Tibial artery (tissue), 4 donors: ENCODE data around the gene DNMT3A.

Experiments used
- DNase-seq, 2 donors: peaks; one replicate each; pipeline ENCODE4 v3.0.0-alpha.2; 2019
- H3K27ac ChIP-seq, 2 donors: fragments of 200-600 bp; sonication (generic) in 1 of 2; 1 replicate in 1 of 2; 2 replicates in 1 of 2; pipeline ENCODE4 v1.5.1; 2018 to 2019; ENCODE audit warnings: mild to moderate bottlenecking in 1 of 2
- H3K27me3 ChIP-seq, 2 donors: fragments of 200-600 bp; sonication (generic) in 1 of 2; one replicate each; pipeline versions ENCODE4 v1.5.1 to v1.6.0; 2016 to 2019
- H3K36me3 ChIP-seq, 3 donors: fragments of 200-600 bp; sonication (generic) in 2 of 3; one replicate each; pipeline ENCODE4 v1.5.1; 2016 to 2019; ENCODE audit warnings: mild to moderate bottlenecking in 2 of 3
- H3K4me1 ChIP-seq, 4 donors: fragments of 200-600 bp; sonication (generic) in 2 of 4; 1 replicate in 3 of 4; 2 replicates in 1 of 4; pipeline ENCODE4 v1.5.1; 2016 to 2019
- H3K4me3 ChIP-seq, 2 donors: fragments of 200-600 bp; sonication (generic) in 1 of 2; 1 replicate in 1 of 2; 2 replicates in 1 of 2; pipeline ENCODE4 v1.5.1; 2018 to 2019; ENCODE audit warnings: mild to moderate bottlenecking in 2 of 2
- H3K9me3 ChIP-seq, 3 donors: fragments of 200-600 bp; sonication (generic) in 1 of 3; one replicate each; pipeline ENCODE4 v1.5.1; 2016 to 2019
- CTCF ChIP-seq, 2 experiments: fragments of 200-600 bp in 1 of 2; fragments of 450-650 bp in 1 of 2; IDR thresholded peaks; one replicate each; pipeline ENCODE4 v1.5.1; 2017 to 2019; ENCODE audit warnings: antibody characterized with exemption in 2 of 2, mild to moderate bottlenecking in 1 of 2, moderate library complexity in 1 of 2
- intact Hi-C: fragments of 100-400 bp; cut with DNase I; formaldehyde crosslinking; loops from one replicate; pipeline ENCODE4 v1.15.0; 2023; ENCODE audit warnings: low total_unique reads

Gene DNMT3A

GRCh38 chr2:25303633-25304236 lies 38.0 kb downstream of the DNMT3A start:
- H3K36me3 ChIP-seq: peaks cover 10 to 50% (median 32%) of the 10 kb centered on the region in 3 donors
- TF ChIP-seq CTCF (IDR thresholded peaks at IDR 0.05): no peak
- DNase-seq: no peak
- no peaks in the 10 kb centered on the region for H3K9me3 ChIP-seq
- H3K4me3 ChIP-seq: no peak overlapping the region
- intact Hi-C loops: loop anchor here (10.0 kb wide), 1 partner anchor 71 kb away; no protein-coding TSS in a partner anchor
- no peaks in the 10 kb centered on the region for H3K27me3 ChIP-seq
- H3K4me1 ChIP-seq: peaks cover 7 to 40% (median 23%) of the 10 kb centered on the region in 4 donors
- no peak overlapping the region for H3K27ac ChIP-seq

- Histone ChIP-seq H3K4me3 (no peak overlapping the region), H3K27me3 (no peaks in the 10 kb centered on the region), H3K9me3 (no peaks in the 10 kb centered on the region), H3K36me3 (peaks cover 10 to 50% (median 41%) of the 10 kb centered on the region in 3 donors), H3K27ac (no peak overlapping the region), H3K4me1 (peaks cover 7 to 40% (median 23%) of the 10 kb centered on the region in 4 donors)
- DNase-seq: no peak
- intact Hi-C loops: loop anchor here (10.0 kb wide), 1 partner anchor 72 kb away; no protein-coding TSS in a partner anchor
- no peak for TF ChIP-seq CTCF (IDR thresholded peaks at IDR 0.05)
These were observed 38.9 kb downstream of the DNMT3A start for GRCh38 chr2:25302758-25303375.

- H3K9me3 ChIP-seq: no peaks in the 10 kb centered on the region
- peaks cover 10 to 47% (median 42%) of the 10 kb centered on the region in 3 donors for H3K36me3 ChIP-seq
- H3K27me3 ChIP-seq: no peaks in the 10 kb centered on the region
- no peak overlapping the region for H3K4me3 ChIP-seq
- TF ChIP-seq CTCF (IDR thresholded peaks at IDR 0.05): no peak
- peaks cover 7 to 30% (median 18%) of the 10 kb centered on the region in 4 donors for H3K4me1 ChIP-seq
- no peak for DNase-seq
- no peak overlapping the region for H3K27ac ChIP-seq
- intact Hi-C loops: loop anchor here (10.0 kb wide), 1 partner anchor 73 kb away; no protein-coding TSS in a partner anchor
These were observed 40.0 kb downstream of the DNMT3A start for GRCh38 chr2:25301453-25302352.

GRCh38 chr2:25300001-25300400 lies 41.7 kb downstream of the DNMT3A start:
- no peak for TF ChIP-seq CTCF (IDR thresholded peaks at IDR 0.05)
- no peak overlapping the region for H3K4me3 ChIP-seq
- DNase-seq: no peak
- peaks cover 0 to 21% (median 12%) of the 10 kb centered on the region in 4 donors for H3K4me1 ChIP-seq
- H3K9me3 ChIP-seq: no peaks in the 10 kb centered on the region
- peaks cover 10 to 47% (median 42%) of the 10 kb centered on the region in 3 donors for H3K36me3 ChIP-seq
- H3K27ac ChIP-seq: no peak overlapping the region
- H3K27me3 ChIP-seq: no peaks in the 10 kb centered on the region
- intact Hi-C loops: loop anchor here (10.0 kb wide), 1 partner anchor 75 kb away; no protein-coding TSS in a partner anchor

GRCh38 chr2:25298776-25299431 lies 42.8 kb downstream of the DNMT3A start:
- DNase-seq: no peak
- Histone ChIP-seq H3K4me1 (peaks cover 6 to 32% (median 23%) of the 10 kb centered on the region in 4 donors), H3K27ac (no peak overlapping the region), H3K27me3 (no peaks in the 10 kb centered on the region), H3K9me3 (no peaks in the 10 kb centered on the region), H3K4me3 (no peak overlapping the region), H3K36me3 (peaks cover 10 to 42% (median 42%) of the 10 kb centered on the region in 3 donors)
- intact Hi-C loops: no loop called here
- TF ChIP-seq CTCF (IDR thresholded peaks at IDR 0.05): no peak
